WTC11 (cell line): ENCODE data around the gene UQCC3. TPM values are rescaled to one million over a fixed set of nuclear protein-coding genes. Genes with fewer than 3 reads are reported as not detected.
"Not testable (repeated sequence)": the region's sequence is repeated elsewhere in the genome, so short reads cannot be mapped to it uniquely, and the experiment has no call there.

Source experiments
- ATAC-seq: fragments of 200-7000 bp; cut with Tn5 transposase; 2 replicates; pipeline ENCODE4 v1.10.0; 2021; ENCODE audit warnings: mild to moderate bottlenecking, moderate library complexity
- CTCF ChIA-PET: fragments of 300-600 bp; sonication (Branson Sonifier 250); formaldehyde crosslinking; loops from one replicate; lab custom pipeline; 2021; ENCODE audit warnings: antibody characterized with exemption; lab: Charles Lee
- POLR2A ChIA-PET: fragments of 350-600 bp; sonication (Branson Sonifier 250); formaldehyde crosslinking; loops from one replicate; lab custom pipeline; 2021; ENCODE audit warnings: antibody characterized with exemption; lab: Charles Lee
- DNase-seq: peaks from one replicate; pipeline ENCODE4 v3.0.0; 2021; ENCODE audit warnings: low spot score
- H3K27ac Mint-ChIP-seq: 2 replicates; pipeline ENCODE4 v1.8.0; 2021; ENCODE audit warnings: mixed read lengths
- H3K27me3 Mint-ChIP-seq: 2 replicates; pipeline ENCODE4 v1.8.0; 2021; ENCODE audit warnings: low read depth, mild to moderate bottlenecking, moderate library complexity, mixed read lengths
- H3K36me3 Mint-ChIP-seq: 2 replicates; pipeline ENCODE4 v1.8.0; 2021; ENCODE audit warnings: mixed read lengths
- H3K4me1 Mint-ChIP-seq: 2 replicates; pipeline ENCODE4 v1.8.0; 2022; ENCODE audit warnings: mixed read lengths
- H3K4me3 Mint-ChIP-seq: 2 replicates; pipeline ENCODE4 v1.8.0; 2021; ENCODE audit warnings: mild to moderate bottlenecking, moderate library complexity, mixed read lengths
- H3K9me3 Mint-ChIP-seq: 2 replicates; pipeline ENCODE4 v1.8.0; 2021; ENCODE audit warnings: mixed read lengths
- AFF4 ChIP-seq: sonication (generic); formaldehyde crosslinking; IDR thresholded peaks from 2 replicates; pipeline ENCODE4 v1.8.1; 2023; ENCODE audit warnings: mild to moderate bottlenecking, missing genetic modification reagents, borderline replicate concordance
- CREB1 ChIP-seq: sonication (generic); formaldehyde crosslinking; IDR thresholded peaks from 2 replicates; pipeline ENCODE4 v1.8.0; 2023; ENCODE audit warnings: mild to moderate bottlenecking, missing genetic modification reagents
- ERG ChIP-seq: fragments of 250-450 bp; sonication (Bioruptor Pico); IDR thresholded peaks from 2 replicates; pipeline ENCODE4 v1.8.0; 2021; ENCODE audit warnings: mild to moderate bottlenecking
- IRF2 ChIP-seq: sonication (generic); formaldehyde crosslinking; IDR thresholded peaks from 2 replicates; pipeline ENCODE4 v1.8.0; 2022; ENCODE audit warnings: low read depth, missing genetic modification reagents, borderline replicate concordance
- NFE2L1 ChIP-seq: sonication (generic); formaldehyde crosslinking; IDR thresholded peaks from 2 replicates; pipeline ENCODE4 v1.8.1; 2023; ENCODE audit warnings: missing genetic modification reagents
- OVOL2 ChIP-seq: fragments of 250-450 bp; sonication (Bioruptor Pico); IDR thresholded peaks from 2 replicates; pipeline ENCODE4 v1.9.0; 2021; ENCODE audit warnings: mild to moderate bottlenecking, borderline replicate concordance
- TCF7 ChIP-seq: sonication (generic); formaldehyde crosslinking; IDR thresholded peaks from 2 replicates; pipeline ENCODE4 v1.8.0; 2022; ENCODE audit warnings: mild to moderate bottlenecking, low read depth, missing genetic modification reagents, moderate library complexity
- USF1 ChIP-seq: sonication (generic); formaldehyde crosslinking; IDR thresholded peaks from 2 replicates; pipeline ENCODE4 v1.8.0; 2022; ENCODE audit warnings: mild to moderate bottlenecking, missing genetic modification reagents
- USF2 ChIP-seq: sonication (generic); formaldehyde crosslinking; IDR thresholded peaks from 2 replicates; pipeline ENCODE4 v1.8.1; 2023; ENCODE audit warnings: mild to moderate bottlenecking, missing genetic modification reagents, moderate library complexity
- ZNF138 ChIP-seq: sonication (generic); formaldehyde crosslinking; conservative IDR thresholded peaks from 2 replicates; pipeline ENCODE4 v1.8.1; 2022; ENCODE audit warnings: mild to moderate bottlenecking, moderate library complexity, missing genetic modification reagents
- ZNF423 ChIP-seq: fragments of 250-450 bp; sonication (Bioruptor Pico); IDR thresholded peaks from 2 replicates; pipeline ENCODE4 v2.1.2; 2022; ENCODE audit warnings: mild to moderate bottlenecking, moderate library complexity
- total RNA-seq: library from RNA; stranded (reverse); gene quantifications from 3 replicates; pipeline ENCODE4 v1.2.3, GENCODE V29; 2021
- TF ChIP-seq, protein P1 (sequence below): fragments of 200-600 bp; IDR thresholded peaks from 2 replicates; pipeline ENCODE4 v1.8.0; 2022; ENCODE audit warnings: antibody characterized with exemption
- TF ChIP-seq, protein P2 (sequence below): sonication (generic); formaldehyde crosslinking; conservative IDR thresholded peaks from 2 replicates; pipeline ENCODE4 v1.8.1; 2022; ENCODE audit warnings: mild to moderate bottlenecking, missing genetic modification reagents
- TF ChIP-seq, protein P3 (sequence below): sonication (generic); formaldehyde crosslinking; IDR thresholded peaks from 2 replicates; pipeline ENCODE4 v1.8.1; 2022; ENCODE audit warnings: low read depth, missing genetic modification reagents, borderline replicate concordance
- TF ChIP-seq, protein P4 (sequence below): sonication (generic); formaldehyde crosslinking; IDR thresholded peaks from 2 replicates; pipeline ENCODE4 v1.8.1; 2023; ENCODE audit warnings: mild to moderate bottlenecking, missing genetic modification reagents, moderate library complexity
- TF ChIP-seq, protein P5 (sequence below): sonication (generic); formaldehyde crosslinking; IDR thresholded peaks from 2 replicates; pipeline ENCODE4 v1.8.0; 2022; ENCODE audit warnings: missing genetic modification reagents

UQCC3 gene
- total RNA-seq, 1 experiment from 2014 or later: 18.1 TPM

DNA sequence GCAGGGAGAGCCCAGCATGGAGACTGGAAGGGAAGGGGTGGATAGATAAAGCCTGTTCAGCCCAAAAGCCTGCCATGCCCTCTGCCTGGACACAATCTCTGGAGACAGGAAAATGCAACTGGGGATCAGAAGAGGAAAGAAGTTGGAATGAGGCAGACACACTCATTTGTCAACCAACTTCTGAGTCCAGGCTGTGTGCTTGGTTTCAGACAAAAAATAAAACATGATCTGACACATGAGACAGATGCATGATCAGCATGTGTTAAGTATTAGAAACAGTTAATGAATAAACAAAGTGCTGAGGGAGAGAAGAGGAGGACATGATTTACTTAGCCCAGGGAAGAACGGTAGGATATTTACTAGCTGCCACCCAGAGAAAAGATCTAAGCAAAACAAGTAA, 17.0 kb downstream of the UQCC3 start (continued):
- TF ChIP-seq AFF4 (CRISPR knock-in tag): no peak
- no peak for TF ChIP-seq NFE2L1 (CRISPR knock-in tag)
- TF ChIP-seq, all 79 proteins: peak for 0

DNA sequence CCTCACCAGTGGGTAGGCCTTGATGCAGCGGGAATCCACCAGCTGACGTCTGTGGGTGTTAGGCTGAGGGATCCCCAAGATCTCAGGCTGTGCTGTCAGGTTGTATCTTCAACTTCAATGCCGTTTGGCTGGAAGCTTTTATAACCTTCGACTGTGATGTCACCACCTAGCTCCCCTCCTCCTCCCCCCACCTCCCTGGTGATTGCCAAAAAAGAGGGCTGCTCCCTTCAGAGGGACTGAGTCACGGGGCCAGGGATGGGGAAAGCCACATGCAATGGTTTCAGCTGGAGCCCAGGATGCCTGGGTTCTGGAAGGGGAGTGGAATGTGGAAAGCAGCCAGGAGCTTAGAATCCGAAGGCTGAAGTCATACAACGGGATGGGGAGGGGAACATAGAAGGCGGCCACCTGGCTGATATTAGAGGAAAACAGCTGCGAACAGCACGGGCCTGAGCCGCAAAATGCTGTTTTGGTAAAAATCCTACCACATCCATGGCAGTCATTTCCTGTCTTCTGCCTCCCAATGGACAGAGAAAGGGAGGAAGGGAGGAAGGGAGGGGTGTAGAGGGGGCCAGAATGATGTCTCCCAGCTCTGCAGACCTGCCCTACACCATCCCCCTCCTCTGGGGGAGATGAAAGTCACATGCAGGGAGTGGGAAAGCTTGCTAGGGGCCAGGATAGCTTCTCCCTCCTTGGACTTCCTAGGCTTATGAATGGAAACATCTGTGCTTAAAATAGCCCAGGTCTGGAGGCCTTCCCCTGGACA, 18.1 kb downstream of the UQCC3 start, which contains the start of gene LRRN4CL:
Gene LRRN4CL (minus strand): TSS at position 110 of the 763 bp plus-strand sequence. CDS start 1,022 bp downstream, outside the sequence.
- Mint-ChIP-seq H3K27ac (peak within 1 kb of the TSS; percentile 89), H3K36me3 (peaks cover 25% of the 10 kb centered on the region), H3K9me3 (no peaks in the 10 kb centered on the region), H3K4me1 (peaks cover 9% of the 10 kb centered on the region; the same call in 1 of the 2 replicates), H3K4me3 (no peak within 1 kb of the TSS), H3K27me3 (no peaks in the 10 kb centered on the region)
- POLR2A ChIA-PET: interaction anchor here (0.6 to 2.2 kb wide), 7 partner anchors 14 to 98 kb away, joined by 3 to 9 read pairs (median 6); partner anchors contain the start of genes BSCL2, C11orf98, CSKMT and GNG3
- no peak for DNase-seq
- no peak for ATAC-seq
- no peak for TF ChIP-seq ERG (CRISPR knock-in tag)
- TF ChIP-seq USF2 (CRISPR knock-in tag): no peak
- TF ChIP-seq, protein P1, sequence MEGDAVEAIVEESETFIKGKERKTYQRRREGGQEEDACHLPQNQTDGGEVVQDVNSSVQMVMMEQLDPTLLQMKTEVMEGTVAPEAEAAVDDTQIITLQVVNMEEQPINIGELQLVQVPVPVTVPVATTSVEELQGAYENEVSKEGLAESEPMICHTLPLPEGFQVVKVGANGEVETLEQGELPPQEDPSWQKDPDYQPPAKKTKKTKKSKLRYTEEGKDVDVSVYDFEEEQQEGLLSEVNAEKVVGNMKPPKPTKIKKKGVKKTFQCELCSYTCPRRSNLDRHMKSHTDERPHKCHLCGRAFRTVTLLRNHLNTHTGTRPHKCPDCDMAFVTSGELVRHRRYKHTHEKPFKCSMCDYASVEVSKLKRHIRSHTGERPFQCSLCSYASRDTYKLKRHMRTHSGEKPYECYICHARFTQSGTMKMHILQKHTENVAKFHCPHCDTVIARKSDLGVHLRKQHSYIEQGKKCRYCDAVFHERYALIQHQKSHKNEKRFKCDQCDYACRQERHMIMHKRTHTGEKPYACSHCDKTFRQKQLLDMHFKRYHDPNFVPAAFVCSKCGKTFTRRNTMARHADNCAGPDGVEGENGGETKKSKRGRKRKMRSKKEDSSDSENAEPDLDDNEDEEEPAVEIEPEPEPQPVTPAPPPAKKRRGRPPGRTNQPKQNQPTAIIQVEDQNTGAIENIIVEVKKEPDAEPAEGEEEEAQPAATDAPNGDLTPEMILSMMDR: no peak
- TF ChIP-seq CREB1 (CRISPR knock-in tag): no peak
- TF ChIP-seq USF1 (CRISPR knock-in tag): no peak
- TF ChIP-seq IRF2 (CRISPR knock-in tag): no peak
- TF ChIP-seq OVOL2 (CRISPR knock-in tag): no peak
- no peak for TF ChIP-seq ZNF138 (CRISPR knock-in tag)
- TF ChIP-seq, protein P2, sequence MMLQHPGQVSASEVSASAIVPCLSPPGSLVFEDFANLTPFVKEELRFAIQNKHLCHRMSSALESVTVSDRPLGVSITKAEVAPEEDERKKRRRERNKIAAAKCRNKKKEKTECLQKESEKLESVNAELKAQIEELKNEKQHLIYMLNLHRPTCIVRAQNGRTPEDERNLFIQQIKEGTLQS (CRISPR knock-in tag): no peak
- TF ChIP-seq, protein P3, sequence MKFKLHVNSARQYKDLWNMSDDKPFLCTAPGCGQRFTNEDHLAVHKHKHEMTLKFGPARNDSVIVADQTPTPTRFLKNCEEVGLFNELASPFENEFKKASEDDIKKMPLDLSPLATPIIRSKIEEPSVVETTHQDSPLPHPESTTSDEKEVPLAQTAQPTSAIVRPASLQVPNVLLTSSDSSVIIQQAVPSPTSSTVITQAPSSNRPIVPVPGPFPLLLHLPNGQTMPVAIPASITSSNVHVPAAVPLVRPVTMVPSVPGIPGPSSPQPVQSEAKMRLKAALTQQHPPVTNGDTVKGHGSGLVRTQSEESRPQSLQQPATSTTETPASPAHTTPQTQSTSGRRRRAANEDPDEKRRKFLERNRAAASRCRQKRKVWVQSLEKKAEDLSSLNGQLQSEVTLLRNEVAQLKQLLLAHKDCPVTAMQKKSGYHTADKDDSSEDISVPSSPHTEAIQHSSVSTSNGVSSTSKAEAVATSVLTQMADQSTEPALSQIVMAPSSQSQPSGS (CRISPR knock-in tag): no peak
- TF ChIP-seq, protein P4, sequence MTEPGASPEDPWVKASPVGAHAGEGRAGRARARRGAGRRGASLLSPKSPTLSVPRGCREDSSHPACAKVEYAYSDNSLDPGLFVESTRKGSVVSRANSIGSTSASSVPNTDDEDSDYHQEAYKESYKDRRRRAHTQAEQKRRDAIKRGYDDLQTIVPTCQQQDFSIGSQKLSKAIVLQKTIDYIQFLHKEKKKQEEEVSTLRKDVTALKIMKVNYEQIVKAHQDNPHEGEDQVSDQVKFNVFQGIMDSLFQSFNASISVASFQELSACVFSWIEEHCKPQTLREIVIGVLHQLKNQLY: no peak
- no peak for TF ChIP-seq TCF7 (CRISPR knock-in tag)
- no peak for TF ChIP-seq ZNF423 (CRISPR knock-in tag)
- TF ChIP-seq, protein P5, sequence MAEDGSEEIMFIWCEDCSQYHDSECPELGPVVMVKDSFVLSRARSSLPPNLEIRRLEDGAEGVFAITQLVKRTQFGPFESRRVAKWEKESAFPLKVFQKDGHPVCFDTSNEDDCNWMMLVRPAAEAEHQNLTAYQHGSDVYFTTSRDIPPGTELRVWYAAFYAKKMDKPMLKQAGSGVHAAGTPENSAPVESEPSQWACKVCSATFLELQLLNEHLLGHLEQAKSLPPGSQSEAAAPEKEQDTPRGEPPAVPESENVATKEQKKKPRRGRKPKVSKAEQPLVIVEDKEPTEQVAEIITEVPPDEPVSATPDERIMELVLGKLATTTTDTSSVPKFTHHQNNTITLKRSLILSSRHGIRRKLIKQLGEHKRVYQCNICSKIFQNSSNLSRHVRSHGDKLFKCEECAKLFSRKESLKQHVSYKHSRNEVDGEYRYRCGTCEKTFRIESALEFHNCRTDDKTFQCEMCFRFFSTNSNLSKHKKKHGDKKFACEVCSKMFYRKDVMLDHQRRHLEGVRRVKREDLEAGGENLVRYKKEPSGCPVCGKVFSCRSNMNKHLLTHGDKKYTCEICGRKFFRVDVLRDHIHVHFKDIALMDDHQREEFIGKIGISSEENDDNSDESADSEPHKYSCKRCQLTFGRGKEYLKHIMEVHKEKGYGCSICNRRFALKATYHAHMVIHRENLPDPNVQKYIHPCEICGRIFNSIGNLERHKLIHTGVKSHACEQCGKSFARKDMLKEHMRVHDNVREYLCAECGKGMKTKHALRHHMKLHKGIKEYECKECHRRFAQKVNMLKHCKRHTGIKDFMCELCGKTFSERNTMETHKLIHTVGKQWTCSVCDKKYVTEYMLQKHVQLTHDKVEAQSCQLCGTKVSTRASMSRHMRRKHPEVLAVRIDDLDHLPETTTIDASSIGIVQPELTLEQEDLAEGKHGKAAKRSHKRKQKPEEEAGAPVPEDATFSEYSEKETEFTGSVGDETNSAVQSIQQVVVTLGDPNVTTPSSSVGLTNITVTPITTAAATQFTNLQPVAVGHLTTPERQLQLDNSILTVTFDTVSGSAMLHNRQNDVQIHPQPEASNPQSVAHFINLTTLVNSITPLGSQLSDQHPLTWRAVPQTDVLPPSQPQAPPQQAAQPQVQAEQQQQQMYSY (CRISPR knock-in tag): no peak
- CTCF ChIA-PET: interaction anchor here (0.8 to 3.0 kb wide), 8 partner anchors 10 to 294 kb away, joined by 3 to 21 read pairs (median 5); partner anchors contain the start of genes LBHD1, TMEM179B, UBXN1 and UQCC3

- H3K36me3 Mint-ChIP-seq: peaks cover 31% of the 10 kb centered on the region
- DNase-seq, H3K4me1 Mint-ChIP-seq, H3K27me3 Mint-ChIP-seq, H3K27ac Mint-ChIP-seq, H3K9me3 Mint-ChIP-seq, H3K4me3 Mint-ChIP-seq, ATAC-seq, POLR2A ChIA-PET: not testable (repeated sequence)
- CTCF ChIA-PET: interaction anchor here (0.9 to 2.6 kb wide), 8 partner anchors 12 to 299 kb away, joined by 4 to 14 read pairs (median 9); partner anchors contain the start of genes EEF1G and TUT1
Observed at GRCh38 chr11:62693624-62694023, 22.2 kb downstream of the UQCC3 start.
